NOMO-1 (cell line): Measurements from ENCODE around the gene OTOG.
"Not testable (repeated sequence)": the region's sequence is repeated elsewhere in the genome, so short reads cannot be mapped to it uniquely, and the experiment has no call there.

Source experiments
- DNase-seq, 2 experiments: peaks; one replicate each; lab custom pipeline; 2025; ENCODE audit not compliant: unreplicated experiment in 2 of 2; lab: John Stamatoyannopoulos, UW

The OTOG gene

GRCh38 chr11:17612221-17613188 lies 65.4 kb downstream of the OTOG start:
- DNase-seq, result no peak

- DNase-seq, result no peak
These were observed 66.4 kb downstream of the OTOG start for GRCh38 chr11:17613428-17613962.

GRCh38 chr11:17613983-17614382 lies 66.9 kb downstream of the OTOG start:
- DNase-seq, result no peak

GRCh38 chr11:17622711-17623110 lies 75.7 kb downstream of the OTOG start:
- not testable (repeated sequence) for DNase-seq

- no peak for DNase-seq
These were observed 82.1 kb downstream of the OTOG start for GRCh38 chr11:17629113-17629512.

GRCh38 chr11:17630936-17631335 lies 83.9 kb downstream of the OTOG start:
- DNase-seq, result no peak

GRCh38 chr11:17631702-17632365 lies 84.8 kb downstream of the OTOG start:
- DNase-seq, result no peak

- no peak for DNase-seq
These were observed 86.4 kb downstream of the OTOG start for GRCh38 chr11:17633279-17633986.

- no peak for DNase-seq
These were observed 87.1 kb downstream of the OTOG start for GRCh38 chr11:17633987-17634775.

GRCh38 chr11:17634776-17635550 lies 87.9 kb downstream of the OTOG start:
- no peak for DNase-seq

- no peak for DNase-seq
These were observed 88.5 kb downstream of the OTOG start for GRCh38 chr11:17635551-17635938.

GRCh38 chr11:17636721-17637120 lies 89.7 kb downstream of the OTOG start:
- DNase-seq, result no peak

- no peak for DNase-seq
These were observed 90.8 kb downstream of the OTOG start for GRCh38 chr11:17637901-17638300.

GRCh38 chr11:17638311-17638710 lies 91.3 kb downstream of the OTOG start:
- no peak for DNase-seq

GRCh38 chr11:17639091-17639490 lies 92.0 kb downstream of the OTOG start:
- DNase-seq, result no peak

GRCh38 chr11:17639781-17640180 lies 92.7 kb downstream of the OTOG start:
- DNase-seq, result no peak

GRCh38 chr11:17640493-17641164 lies 93.6 kb downstream of the OTOG start:
- no peak for DNase-seq

- no peak for DNase-seq
These were observed 94.8 kb downstream of the OTOG start for GRCh38 chr11:17641792-17642350.

- no peak for DNase-seq
These were observed 95.3 kb downstream of the OTOG start for GRCh38 chr11:17642370-17642769.
